Parathyroid adenoma (tissue), 2 donors: ENCODE data around the gene DENND1B.

Source experiments
- H2AFZ ChIP-seq: fragments of 300-600 bp; sonication (generic); one replicate; pipeline ENCODE4 v1.7.0; 2017; ENCODE audit warnings: antibody characterized with exemption, mild to moderate bottlenecking
- H3K27ac ChIP-seq: fragments of 300-600 bp; sonication (generic); one replicate; pipeline ENCODE4 v1.7.0; 2017
- H3K27me3 ChIP-seq: fragments of 300-600 bp; sonication (generic); one replicate; pipeline ENCODE4 v1.7.0; 2017; ENCODE audit warnings: low read length; ENCODE audit not compliant: control insufficient read depth, insufficient read depth
- H3K36me3 ChIP-seq: fragments of 300-600 bp; sonication (generic); one replicate; pipeline ENCODE4 v1.7.0; 2017; ENCODE audit warnings: low read length; ENCODE audit not compliant: control insufficient read depth, insufficient read depth
- H3K4me1 ChIP-seq: fragments of 300-600 bp; sonication (generic); one replicate; pipeline ENCODE4 v1.7.0; 2017; ENCODE audit warnings: control low read depth
- H3K4me2 ChIP-seq: fragments of 300-600 bp; sonication (generic); one replicate; pipeline ENCODE4 v1.7.0; 2017; ENCODE audit warnings: low read length
- H3K4me3 ChIP-seq: fragments of 300-600 bp; sonication (generic); one replicate; pipeline ENCODE4 v1.7.0; 2017; ENCODE audit warnings: low read depth, low read length
- H3K79me2 ChIP-seq: fragments of 300-600 bp; sonication (generic); one replicate; pipeline ENCODE4 v1.7.0; 2017; ENCODE audit warnings: control low read depth
- H3K9ac ChIP-seq: fragments of 300-600 bp; sonication (generic); one replicate; pipeline ENCODE4 v1.7.0; 2017; ENCODE audit warnings: mild to moderate bottlenecking
- H3K9me3 ChIP-seq: fragments of 300-600 bp; sonication (generic); one replicate; pipeline ENCODE4 v1.7.0; 2017; ENCODE audit warnings: low read length; ENCODE audit not compliant: control insufficient read depth
- TF ChIP-seq, protein P1 (sequence below): fragments of 300-600 bp; sonication (generic); IDR thresholded peaks from one replicate; pipeline ENCODE4 v1.7.0; 2017; ENCODE audit warnings: antibody characterized with exemption, mild to moderate bottlenecking
- donor health status: primary hyperparathyroidism.

The DENND1B gene

GRCh38 chr1:197801684-197802083 lies 26.4 kb upstream of the DENND1B start:
- Histone ChIP-seq H3K27ac (no peak overlapping the region), H3K79me2 (no peaks in the 10 kb centered on the region), H3K4me1 (no peaks in the 10 kb centered on the region), H3K9ac (no peak overlapping the region), H3K4me2 (no peak overlapping the region), H3K9me3 (no peaks in the 10 kb centered on the region), H3K4me3 (no peak overlapping the region), H2AFZ (no peak overlapping the region), H3K36me3 (peaks cover 4% of the 10 kb centered on the region), H3K27me3 (no peaks in the 10 kb centered on the region)
- TF ChIP-seq, protein P1, sequence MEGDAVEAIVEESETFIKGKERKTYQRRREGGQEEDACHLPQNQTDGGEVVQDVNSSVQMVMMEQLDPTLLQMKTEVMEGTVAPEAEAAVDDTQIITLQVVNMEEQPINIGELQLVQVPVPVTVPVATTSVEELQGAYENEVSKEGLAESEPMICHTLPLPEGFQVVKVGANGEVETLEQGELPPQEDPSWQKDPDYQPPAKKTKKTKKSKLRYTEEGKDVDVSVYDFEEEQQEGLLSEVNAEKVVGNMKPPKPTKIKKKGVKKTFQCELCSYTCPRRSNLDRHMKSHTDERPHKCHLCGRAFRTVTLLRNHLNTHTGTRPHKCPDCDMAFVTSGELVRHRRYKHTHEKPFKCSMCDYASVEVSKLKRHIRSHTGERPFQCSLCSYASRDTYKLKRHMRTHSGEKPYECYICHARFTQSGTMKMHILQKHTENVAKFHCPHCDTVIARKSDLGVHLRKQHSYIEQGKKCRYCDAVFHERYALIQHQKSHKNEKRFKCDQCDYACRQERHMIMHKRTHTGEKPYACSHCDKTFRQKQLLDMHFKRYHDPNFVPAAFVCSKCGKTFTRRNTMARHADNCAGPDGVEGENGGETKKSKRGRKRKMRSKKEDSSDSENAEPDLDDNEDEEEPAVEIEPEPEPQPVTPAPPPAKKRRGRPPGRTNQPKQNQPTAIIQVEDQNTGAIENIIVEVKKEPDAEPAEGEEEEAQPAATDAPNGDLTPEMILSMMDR, result no peak

- Histone ChIP-seq H3K4me2 (no peak overlapping the region), H3K27ac (no peak overlapping the region), H3K9ac (no peak overlapping the region), H3K9me3 (no peaks in the 10 kb centered on the region), H3K27me3 (no peaks in the 10 kb centered on the region), H3K79me2 (no peaks in the 10 kb centered on the region), H3K4me1 (no peaks in the 10 kb centered on the region), H3K36me3 (peaks cover 4% of the 10 kb centered on the region), H2AFZ (no peak overlapping the region), H3K4me3 (no peak overlapping the region)
- TF ChIP-seq, protein P1, result no peak
Measured at GRCh38 chr1:197801111-197801482, 25.8 kb upstream of the DENND1B start.

DNA sequence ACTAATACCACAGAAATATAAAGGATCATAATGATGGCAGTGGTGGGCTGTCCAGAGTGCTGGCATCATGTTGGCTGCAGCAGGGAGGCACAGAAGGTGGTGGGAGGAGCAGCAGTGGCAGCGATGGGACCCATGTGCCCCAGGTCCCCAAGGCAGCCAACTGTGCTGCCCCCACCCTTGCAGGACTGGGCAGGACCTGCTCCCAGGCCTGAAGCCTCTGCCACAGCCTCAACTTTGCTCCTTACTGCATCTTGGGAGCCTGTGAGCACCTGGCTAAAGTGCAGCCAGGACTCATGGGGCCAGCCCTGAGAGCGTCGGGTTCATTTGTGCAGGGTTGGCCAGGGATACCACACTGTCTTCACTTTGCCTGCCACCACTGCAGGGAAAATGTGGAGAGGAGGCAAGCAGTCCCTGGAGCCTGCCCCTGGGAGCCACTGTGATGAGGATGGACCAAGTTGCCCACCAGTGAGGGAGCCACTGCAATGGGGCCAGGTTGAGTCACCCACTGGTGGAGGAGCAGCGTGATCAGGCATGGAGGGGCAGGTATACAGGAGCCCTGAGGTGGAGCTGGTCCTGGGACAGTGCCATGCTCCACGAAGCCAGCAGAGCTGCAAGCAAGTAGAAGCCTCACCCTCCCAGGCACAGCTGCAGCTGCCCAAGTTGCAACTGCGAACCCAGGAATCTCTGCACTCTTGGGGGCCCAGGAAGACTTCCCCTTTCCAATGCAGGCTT lies 25.3 kb upstream of the DENND1B start:
- H3K27me3 ChIP-seq, result no peaks in the 10 kb centered on the region

GRCh38 chr1:197799271-197799670 lies 24.0 kb upstream of the DENND1B start:
- Histone ChIP-seq H3K4me1 (no peaks in the 10 kb centered on the region), H3K36me3 (peaks cover 4% of the 10 kb centered on the region), H3K4me3 (no peak overlapping the region), H3K79me2 (no peaks in the 10 kb centered on the region), H3K27ac (no peak overlapping the region), H3K4me2 (no peak overlapping the region), H3K27me3 (no peaks in the 10 kb centered on the region), H3K9me3 (no peaks in the 10 kb centered on the region), H3K9ac (no peak overlapping the region), H2AFZ (no peak overlapping the region)
- TF ChIP-seq, protein P1, result no peak

More for the DNA sequence above, 25.3 kb upstream of the DENND1B start:
- Histone ChIP-seq H3K79me2 (no peaks in the 10 kb centered on the region), H3K4me1 (no peaks in the 10 kb centered on the region), H3K9me3 (no peaks in the 10 kb centered on the region), H3K27ac (no peak overlapping the region), H3K4me3 (no peak overlapping the region), H2AFZ (no peak overlapping the region), H3K4me2 (no peak overlapping the region), H3K36me3 (peaks cover 4% of the 10 kb centered on the region), H3K9ac (no peak overlapping the region)
- TF ChIP-seq, protein P1, result no peak

DNA sequence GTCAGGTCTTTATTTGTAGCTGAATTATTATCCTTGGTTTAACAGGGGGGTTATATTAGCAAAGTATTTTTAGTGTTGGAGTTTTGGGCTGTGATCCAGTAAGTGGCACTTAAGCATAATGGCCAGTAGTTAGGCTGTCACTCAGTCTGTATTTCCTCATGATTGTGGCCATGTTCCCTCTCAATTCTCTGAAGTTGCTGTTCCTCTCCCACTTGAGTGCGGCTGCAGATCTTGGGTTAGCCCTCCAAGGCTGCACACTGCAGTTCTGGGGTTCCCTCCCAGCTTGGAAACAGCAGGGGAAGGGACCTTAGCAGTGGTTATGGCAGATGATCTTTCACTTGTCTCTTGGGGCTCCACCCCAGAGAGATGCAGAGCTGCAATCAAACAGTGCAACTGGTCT lies 23.2 kb upstream of the DENND1B start:
- Histone ChIP-seq H3K4me3 (no peak overlapping the region), H3K9me3 (no peaks in the 10 kb centered on the region), H3K36me3 (peaks cover 4% of the 10 kb centered on the region), H3K4me2 (no peak overlapping the region), H3K9ac (no peak overlapping the region), H3K4me1 (no peaks in the 10 kb centered on the region), H2AFZ (no peak overlapping the region), H3K27me3 (no peaks in the 10 kb centered on the region), H3K27ac (no peak overlapping the region), H3K79me2 (no peaks in the 10 kb centered on the region)
- TF ChIP-seq, protein P1, result no peak
